HFF-Myc (cell line): ENCODE results near the gene RCBTB2.

Experiments used
- DNase-seq: peaks from one replicate; pipeline ENCODE4 v3.0.0-alpha.2; 2011; ENCODE audit warnings: low read depth; ENCODE audit errors: extremely low read depth
- H3K4me3 ChIP-seq: replicated peaks from 2 replicates; pipeline ENCODE4 v1.5.1; 2011; ENCODE audit warnings: low read depth, mild to moderate bottlenecking, control low read depth, low read length
- TF ChIP-seq, protein P1 (sequence below): IDR thresholded peaks from 2 replicates; pipeline ENCODE4 v1.5.1; 2012; ENCODE audit warnings: mild to moderate bottlenecking, low read depth, low read length, control low read depth; ENCODE audit errors: missing control alignments

RCBTB2 gene

DNA sequence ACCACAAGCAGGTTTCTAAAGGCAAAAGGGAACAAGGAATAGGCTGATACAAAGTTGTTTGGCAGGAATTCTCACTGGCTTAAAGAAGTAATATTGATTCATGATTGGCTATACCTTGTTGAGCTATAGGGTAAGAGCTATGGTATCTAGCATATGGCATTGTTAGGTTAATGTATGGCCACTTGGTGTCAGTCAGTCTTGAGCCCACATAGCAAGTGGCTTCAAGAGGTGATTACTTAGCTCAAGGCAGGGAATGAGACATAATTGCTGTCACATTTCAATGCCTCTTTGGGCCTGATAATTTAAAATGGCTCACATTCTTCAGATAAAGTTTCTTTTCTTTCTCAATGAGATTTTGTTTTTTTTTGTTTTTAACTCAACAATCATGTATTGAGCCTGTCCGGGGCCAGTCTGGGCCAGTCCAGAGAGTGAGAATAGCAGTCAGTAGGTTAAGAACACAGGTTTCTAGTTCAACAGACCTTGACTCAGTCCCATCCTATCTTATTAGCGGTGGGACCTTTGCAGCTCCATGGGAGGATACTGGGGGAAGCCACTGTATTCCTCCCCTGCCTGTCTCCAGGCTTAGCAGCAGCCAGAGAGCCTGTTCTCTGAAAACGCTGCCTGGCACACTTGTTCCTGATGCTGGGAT, 45.8 kb upstream of the RCBTB2 start:
- TF ChIP-seq, protein P1, sequence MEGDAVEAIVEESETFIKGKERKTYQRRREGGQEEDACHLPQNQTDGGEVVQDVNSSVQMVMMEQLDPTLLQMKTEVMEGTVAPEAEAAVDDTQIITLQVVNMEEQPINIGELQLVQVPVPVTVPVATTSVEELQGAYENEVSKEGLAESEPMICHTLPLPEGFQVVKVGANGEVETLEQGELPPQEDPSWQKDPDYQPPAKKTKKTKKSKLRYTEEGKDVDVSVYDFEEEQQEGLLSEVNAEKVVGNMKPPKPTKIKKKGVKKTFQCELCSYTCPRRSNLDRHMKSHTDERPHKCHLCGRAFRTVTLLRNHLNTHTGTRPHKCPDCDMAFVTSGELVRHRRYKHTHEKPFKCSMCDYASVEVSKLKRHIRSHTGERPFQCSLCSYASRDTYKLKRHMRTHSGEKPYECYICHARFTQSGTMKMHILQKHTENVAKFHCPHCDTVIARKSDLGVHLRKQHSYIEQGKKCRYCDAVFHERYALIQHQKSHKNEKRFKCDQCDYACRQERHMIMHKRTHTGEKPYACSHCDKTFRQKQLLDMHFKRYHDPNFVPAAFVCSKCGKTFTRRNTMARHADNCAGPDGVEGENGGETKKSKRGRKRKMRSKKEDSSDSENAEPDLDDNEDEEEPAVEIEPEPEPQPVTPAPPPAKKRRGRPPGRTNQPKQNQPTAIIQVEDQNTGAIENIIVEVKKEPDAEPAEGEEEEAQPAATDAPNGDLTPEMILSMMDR: no peak
- H3K4me3 ChIP-seq: no peak overlapping the region
- no peak for DNase-seq

DNA sequence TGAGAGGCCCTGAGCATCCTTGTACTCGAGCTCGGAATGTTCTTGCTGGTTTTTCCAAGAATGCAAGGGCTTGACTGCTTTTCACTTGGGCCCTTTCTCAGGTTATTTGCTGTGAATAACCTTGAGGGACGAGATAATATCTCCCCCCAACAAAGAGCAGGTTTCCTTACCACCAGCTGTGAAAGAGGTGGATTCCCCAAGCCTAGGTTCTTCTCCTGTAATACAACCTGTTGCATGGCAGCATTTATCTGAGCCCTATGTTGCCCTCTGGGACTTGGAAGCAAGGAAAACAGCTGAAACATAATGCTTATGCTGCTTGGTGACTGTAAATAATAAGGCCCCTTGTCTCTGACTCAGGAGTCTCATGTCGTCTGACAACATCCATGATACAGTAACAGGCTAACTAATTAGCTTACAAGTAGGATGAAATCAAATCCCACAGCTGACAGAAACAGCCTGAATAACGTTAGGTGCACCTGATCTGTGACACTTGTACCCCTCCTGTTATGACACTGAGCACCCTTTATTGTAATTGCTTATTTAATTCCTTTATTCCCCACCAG, 43.6 kb upstream of the RCBTB2 start:
- H3K4me3 ChIP-seq: no peak overlapping the region
- TF ChIP-seq, protein P1: no peak
- no peak for DNase-seq

DNA sequence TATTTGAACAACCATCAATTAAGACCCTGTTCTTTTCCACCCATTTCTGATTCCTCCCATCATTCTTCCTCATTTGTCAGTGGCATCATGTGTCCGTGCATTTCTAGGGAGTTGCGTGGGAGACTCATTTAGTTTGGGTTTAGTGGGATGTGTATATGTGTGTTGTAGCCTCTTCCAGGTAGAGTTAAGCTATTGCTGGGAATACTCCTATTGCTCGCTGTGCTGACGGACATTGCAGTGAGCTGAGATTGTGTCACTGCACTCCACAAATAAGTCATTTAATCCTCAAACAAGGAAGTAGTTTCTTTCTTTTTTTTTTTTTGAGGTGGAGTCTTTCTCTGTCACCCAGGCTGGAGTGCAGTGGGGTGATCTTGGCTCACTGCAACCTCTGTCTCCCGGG, 42.2 kb upstream of the RCBTB2 start:
- TF ChIP-seq, protein P1: no peak
- no peak for DNase-seq
- H3K4me3 ChIP-seq: no peak overlapping the region

DNA sequence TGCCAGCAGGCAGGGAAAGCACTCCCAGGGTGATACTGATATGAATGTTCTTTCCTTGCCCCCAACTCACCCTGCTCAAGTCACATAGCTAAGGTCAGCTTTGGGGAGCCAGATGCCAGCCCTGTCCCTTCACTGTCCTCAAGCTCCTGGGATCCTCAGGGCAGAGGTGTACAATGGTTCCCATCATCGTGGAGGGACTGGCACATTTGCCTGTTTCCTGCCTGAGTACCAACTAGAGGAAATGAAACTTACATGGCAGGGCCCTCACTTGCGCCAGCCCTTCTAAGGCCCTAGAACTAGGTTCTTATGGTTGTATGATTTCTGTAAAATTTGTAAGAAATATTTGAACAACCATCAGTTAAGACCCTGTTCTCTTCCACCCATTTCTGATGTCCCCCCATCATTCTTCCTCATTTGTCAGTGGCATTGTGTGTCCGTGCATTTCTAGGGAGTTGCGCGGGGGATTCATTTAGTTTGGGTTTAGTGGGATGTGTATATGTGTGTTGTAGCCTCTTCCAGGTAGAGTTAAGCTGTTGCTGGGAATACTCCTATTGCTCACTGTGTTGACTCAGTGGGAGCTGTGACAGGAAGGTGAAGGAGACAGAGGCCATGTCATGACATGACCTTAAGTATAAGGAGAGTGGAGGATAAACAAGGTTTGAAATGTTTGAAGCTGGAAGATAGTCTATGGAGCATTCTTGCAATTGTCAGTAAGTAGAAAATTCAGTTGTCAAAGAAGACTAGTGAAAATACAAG, 41.3 kb upstream of the RCBTB2 start:
- TF ChIP-seq, protein P1: no peak
- no peak for DNase-seq
- no peak overlapping the region for H3K4me3 ChIP-seq

DNA sequence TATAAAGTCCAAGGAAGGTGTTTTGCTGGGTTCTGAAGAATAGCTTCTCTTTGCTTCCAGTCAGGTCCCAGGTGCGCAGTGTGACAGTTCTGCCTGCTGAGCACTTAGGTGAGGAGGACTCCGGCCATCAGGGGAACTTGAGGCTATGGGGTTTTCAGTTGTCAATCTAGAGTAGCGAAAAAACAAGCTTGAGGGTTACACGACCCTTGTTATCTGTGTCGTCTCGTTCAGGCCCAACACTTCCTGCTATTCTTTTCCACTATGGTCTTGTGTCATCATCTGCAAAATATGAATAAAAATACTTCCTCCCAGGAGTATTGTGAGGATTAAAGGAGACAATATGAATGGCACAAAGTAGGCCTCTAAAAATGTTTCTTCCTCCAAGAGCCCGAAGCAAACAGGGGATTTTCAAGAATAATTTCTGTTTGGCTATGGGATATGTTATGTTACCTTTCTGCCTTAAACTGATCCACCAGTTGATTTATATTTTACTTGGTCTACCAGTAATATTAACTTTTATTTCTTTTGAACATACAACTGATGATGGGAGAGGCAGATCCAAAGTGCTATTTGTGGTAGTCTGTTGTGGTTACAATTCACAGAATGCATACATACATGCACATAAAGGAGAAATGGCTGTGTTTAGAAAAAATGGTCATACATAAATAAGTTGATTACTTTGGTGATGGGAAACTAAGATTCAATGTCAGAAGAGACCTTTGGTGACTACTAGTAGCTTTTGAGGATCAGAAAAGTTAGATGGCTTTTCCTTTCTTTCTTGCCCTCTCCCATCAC, 40.5 kb upstream of the RCBTB2 start:
- DNase-seq: no peak
- no peak overlapping the region for H3K4me3 ChIP-seq
- TF ChIP-seq, protein P1: no peak

DNA sequence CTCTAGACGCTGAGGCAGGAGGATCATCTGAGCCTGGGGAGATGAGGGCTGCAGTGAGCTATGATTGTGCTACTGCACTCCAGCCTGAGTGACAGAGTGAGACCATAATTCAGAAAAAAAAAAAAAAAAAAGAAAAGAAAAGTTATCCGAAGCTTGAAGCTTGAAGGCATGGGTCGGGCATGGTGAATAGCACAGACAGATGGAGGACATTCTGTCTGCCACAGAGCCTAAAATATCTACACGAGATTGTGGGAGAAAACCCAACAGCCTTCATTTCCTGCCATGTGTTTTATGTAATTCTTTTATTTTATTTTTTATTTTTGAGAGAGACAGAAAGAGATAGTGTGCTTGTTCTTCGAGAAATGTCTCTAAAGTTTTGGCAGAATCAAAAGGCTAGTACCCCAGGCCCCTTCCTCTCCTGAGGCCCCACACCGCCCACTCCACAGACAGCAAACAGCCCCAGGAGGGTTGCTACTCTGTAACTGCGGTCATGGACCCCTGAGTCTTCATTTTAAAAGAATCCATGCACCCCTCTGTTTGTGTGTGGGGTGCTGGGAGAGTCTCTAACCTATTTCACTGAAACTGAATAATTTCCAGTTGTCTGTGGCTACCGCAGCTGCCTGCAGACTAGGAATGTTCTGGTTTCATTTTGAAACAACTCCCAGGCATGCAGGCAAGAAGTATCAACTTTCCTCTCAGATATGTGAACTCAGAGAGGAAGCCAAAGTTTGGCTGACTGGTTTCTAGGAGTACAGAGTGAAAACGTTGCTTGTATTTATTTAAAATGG, 38.4 kb upstream of the RCBTB2 start:
- peak; percentile 25 for DNase-seq
- TF ChIP-seq, protein P1: no peak
- no peak overlapping the region for H3K4me3 ChIP-seq
